ENCODE results near the gene ARF1. TPM values are rescaled to one million over a fixed set of nuclear protein-coding genes. Genes with fewer than 3 reads are reported as not detected.

The ARF1 gene
- total and polyA plus RNA-seq, 2 of the 8 experiments (the other 6 are each of a cell fraction or from before 2014, with no cell fraction given), result 265 to 471 TPM

- no peak for TF ChIP-seq HDAC6 (IDR thresholded peaks at IDR 0.05; ENCODE audit: low read depth, low read length)
- no peak for TF ChIP-seq BRCA1 (IDR thresholded peaks at IDR 0.05; ENCODE audit: low read depth, low read length)
- TF ChIP-seq GTF2F1 (IDR thresholded peaks at IDR 0.05; ENCODE audit: borderline replicate concordance, low read depth, low read length), result no peak
These were observed 2.3 kb downstream of the ARF1 start (continued) for GRCh38 chr1:228084797-228085196.
